HG03439 (cell line): ENCODE results near the gene SLC7A6.

Experiments used
- ATAC-seq: cut with Tn5 transposase; IDR thresholded peaks from one replicate; pipeline ENCODE4 v1.9.1; 2021; ENCODE audit warnings: mild to moderate bottlenecking, moderate library complexity; ENCODE audit not compliant: unreplicated experiment

Gene SLC7A6

DNA sequence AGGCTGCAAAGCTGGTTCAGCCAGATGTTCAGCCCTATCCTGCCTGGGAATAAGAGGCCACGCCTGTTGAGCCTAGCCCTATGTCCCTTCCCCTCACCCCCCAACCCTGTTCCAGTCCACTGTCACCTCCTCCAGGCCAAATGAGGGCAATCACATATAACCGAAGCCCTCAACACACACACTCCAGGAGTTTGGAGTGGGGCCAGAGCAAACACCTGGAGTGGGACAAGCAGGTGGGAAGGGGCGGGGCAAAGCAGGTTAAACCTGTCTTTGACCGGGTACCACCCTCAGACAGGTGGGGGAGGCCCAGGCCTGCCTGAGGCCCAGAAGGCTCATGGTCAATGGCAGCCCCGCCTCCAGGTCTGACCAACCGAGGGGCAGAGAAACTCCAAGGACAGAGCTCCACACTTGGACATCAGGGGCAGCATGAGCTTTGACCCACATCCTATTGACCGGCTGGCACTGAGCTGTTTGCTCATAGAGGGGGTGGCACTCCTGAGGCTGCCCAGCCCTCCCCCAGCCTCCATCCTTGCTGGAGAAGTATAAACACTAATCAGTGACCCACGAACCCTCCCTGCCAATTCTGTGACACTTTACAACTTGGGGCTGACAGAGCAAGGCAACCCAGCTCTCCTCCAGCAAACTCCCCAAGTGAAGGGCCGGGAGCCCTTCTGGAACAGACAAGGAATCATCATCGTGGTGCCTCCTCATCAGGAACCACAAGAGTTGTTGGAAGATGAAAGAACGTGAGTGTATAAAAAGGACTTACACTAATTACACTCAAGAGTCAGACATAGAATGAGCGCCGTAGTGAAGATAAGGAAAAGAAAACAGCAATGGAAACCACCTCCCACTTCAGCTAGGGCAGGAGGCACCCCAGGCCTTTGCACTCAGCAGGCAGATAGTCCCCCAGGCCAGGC is 29.9 kb upstream of the SLC7A6 start:
- ATAC-seq, result no peak

DNA sequence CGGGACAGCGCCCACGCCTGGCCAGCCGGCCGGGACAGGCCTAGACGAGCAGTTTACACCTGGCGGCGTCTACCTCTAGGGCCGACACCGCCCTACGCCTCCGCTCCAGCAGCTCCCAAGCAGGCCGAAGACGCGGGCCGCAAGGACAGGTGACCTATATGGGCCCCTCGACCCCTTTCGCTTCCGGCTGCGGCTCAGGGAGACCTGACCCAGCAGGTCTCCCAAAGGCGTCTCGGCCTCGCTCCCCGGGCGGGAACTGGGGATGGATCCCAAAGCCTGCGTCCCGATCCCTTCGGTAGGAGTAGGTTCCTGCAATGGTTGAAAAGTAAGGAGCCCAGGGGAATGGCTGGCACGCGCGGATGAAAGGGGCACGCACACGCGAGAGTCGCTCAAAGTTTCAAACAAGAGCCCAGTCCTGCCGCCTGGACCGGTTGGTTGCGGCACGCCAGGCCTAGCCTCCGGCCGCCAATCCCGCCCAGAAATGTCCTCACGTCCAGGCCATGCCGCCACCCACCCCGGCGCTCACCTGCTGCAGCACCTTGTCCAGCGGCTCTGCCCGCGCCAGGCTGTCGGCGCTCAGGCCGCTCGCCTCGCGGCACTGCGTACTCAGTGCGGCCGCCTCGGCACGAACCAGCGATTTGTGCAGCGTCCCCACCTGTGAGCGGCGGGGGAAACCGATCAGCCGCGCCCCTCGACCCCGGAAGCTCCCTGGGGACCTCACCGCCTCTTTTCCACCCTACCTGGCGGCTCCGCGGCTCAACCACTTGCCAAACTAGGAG is 29.0 kb upstream of the SLC7A6 start:
- no peak for ATAC-seq

DNA sequence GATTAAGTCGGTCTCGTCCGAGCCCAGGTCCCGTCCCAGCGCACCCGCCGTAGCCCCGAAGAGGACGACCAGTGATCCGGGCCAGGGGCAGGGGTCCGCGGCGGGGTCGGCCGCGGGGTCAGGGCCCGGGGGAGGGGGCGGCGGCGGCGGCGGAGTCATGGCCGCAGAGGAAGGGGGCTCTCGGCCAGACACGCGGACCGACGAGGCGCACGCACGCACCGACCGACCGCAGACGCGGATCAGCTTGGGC is 28.5 kb upstream of the SLC7A6 start, which contains the start of gene ESRP2:
TSS of gene ESRP2 (minus strand) at position 241 of the 250 bp plus-strand sequence. CDS start at position 159, 82 bp downstream.
- no peak for ATAC-seq

DNA sequence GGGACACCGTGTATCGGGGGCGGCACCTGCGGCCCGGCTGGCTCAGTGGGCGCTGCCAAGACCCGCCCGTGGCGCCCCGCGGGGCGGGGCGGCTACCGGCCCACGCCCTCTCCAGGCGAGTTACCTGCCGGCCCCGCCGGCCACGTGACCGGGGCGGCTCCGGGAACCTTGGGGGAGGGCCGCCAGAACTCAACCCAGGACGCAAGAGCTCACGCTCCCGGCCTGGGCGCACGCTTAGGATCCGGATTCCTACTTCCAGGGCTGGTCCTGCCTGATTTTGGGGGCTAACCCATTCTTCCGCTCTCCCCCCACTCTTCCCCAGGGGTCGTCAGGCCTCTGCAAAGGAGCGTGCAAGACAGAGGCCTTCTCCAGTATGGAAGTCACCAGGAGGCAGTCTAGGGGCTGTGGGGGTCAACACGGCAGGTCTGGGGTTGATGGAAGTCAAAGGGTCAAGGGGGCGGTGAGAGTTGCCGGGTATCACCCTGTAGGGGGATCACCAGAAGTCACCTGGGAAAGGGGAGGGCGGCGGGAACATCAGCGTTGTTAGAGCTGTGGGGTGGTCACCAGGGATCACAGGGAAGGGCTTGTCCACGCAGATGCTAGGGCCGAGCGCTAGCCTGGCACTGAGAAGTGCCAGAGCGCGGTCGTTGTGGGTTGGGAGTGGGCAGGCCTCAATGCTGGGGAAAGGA is 28.0 kb upstream of the SLC7A6 start:
- ATAC-seq, result no peak

DNA sequence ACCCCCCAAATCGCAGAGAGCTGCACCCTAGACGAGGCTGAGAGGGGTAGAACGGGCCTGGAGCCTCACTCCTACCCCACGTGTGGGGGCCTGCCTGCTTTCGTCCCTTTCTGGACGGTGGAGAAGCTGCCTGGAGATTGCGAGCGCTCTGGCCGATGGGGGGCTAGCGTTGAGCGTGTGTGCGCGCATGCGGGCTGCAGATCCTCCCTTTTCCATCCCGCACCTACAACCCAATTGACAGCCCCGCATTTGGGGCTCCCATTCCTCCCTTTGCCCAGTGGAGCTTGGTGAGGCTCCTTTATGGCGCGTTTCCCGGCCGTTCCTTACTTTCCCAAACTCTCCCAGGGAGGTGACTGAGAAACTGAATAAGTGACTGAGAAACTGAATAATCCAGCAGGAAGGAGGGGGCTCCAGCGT is 27.5 kb upstream of the SLC7A6 start:
- no peak for ATAC-seq

DNA sequence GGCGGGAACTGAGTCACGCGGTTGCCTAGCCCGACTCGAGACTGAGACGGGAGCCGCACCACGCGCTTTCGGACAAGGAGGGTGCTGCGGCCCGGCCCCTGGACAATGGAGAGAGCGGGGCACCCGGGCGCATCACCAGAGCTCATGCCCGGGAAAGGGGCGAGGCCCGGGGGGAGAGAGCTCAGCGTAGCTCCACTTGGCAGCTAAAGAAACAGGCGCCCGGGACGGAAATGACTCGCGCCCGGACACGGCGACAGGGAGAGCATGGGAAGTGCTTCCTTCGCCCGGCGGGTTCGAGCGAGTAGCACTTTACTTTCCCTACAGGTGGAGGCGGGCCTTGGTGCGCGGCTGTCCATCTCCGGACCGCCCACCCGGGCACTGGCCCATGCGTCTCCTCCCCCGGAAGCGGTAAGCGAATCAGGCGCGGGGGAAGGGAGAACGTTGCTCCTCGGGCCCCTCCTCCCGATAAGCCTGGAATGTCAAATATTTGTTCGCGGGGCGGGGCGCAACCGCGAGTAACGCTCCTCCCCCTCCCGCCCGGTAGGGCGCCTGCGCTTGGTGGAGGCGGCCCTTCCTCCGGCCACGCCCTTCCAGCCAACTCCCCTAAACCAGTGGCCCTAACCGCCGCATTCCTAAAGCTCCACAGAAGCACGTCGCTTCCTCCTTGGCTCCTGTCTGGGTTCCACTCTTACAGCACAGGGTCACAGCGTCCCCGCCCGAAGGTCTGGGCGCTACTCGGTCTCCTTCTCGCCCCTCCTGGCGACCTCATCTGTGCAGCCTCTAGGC is 26.9 kb upstream of the SLC7A6 start:
- ATAC-seq, result peak; percentile 89

DNA sequence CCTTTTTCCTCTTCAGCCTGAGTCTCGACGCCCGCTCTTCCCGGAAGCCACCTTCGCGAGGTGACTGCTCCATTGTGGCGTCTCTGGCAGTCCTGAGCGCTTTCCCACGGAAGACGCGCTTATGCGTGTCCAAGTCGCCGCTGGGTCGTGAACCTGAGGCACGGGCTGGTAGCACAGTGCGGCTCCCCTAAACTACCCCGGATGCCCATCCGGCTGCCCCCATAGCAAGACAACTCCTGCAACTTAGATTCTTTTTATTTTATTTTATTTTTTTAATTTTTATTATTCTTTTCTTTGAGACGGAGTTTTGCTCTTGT is 26.3 kb upstream of the SLC7A6 start:
- peak; percentile 4 for ATAC-seq

DNA sequence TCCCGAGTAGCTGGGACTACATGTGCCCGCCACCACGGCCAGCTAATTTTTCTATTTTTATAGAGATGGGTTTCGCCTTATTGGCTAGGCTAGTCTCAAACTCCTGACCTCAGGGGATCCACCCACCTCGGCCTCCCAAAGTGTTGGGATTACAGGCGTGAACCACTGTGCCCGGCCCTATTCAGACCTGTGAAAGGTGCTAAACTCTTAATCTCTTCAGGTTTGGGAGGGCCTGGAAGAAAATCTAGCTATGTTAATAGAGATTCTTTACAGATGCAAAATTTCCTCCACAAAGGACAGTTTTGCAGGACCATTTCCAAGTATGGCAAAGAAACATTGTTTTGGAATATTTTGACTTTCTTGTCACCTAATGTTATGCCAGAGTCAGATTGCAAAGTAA is 22.2 kb upstream of the SLC7A6 start:
- no peak for ATAC-seq

DNA sequence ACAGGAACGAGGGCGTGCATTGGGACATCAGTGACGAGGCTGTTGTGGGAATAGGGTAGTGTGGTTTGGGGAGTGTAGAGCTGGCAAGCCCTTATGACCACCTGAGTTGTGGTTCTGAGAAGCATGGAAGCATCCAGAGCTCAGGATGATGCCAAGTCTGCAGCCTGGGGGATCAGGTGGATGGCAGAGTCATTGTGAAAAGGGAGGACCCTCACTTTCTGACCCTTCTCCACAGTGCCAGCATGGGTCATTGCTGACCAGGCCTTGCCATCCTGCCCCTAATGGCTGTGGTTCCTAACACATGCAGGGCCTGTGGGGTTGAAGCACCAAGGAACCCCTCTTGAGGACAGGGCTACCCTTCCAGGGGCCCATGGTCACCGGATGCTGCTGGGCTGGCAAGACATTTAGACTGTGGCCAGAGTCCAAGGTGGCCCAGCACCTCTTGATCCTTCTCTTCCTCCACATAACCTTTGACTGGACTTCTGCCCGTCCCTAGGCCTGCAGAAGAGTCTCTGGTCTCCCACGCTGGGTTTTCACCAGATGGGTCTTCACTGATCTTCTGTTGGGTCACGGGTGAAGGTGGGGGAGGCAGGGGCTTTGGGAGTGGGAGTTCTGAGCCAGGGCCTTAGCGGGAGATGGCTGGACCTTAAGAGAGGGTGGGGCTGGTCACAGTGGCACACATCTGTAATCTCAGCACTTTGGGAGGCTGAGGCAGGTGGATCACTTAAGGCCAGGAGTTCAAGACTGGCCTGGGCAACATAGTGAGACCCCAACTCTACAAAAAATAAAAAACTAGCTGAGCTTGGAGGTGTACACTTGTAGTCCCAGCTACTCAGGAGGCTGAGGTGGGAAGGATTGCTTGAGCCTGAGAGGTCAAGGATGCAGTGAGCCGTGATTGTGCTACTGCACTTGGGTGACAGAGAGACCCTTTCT is 21.1 kb upstream of the SLC7A6 start:
- ATAC-seq, result no peak

DNA sequence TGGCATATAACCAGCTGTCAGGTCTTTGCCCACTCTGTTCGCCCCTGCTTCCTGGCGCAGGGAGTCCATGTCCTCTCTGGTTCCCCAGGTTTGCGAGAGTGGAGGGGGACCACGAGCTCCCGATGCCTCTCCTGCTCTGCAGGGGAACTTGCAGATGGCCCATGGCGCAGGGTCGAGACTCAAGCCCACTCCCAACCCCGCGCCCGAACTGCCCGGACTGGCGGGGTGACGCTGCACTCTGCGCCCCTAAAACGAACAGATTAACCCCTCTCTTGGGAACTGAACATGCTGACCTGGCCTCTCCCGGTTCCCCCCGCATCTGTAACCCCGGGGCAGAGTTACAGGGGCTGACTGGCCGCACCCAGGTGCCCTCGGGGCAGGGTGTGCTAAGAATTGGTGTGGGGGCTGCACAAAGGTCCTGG is 19.8 kb upstream of the SLC7A6 start:
- ATAC-seq, result no peak

DNA sequence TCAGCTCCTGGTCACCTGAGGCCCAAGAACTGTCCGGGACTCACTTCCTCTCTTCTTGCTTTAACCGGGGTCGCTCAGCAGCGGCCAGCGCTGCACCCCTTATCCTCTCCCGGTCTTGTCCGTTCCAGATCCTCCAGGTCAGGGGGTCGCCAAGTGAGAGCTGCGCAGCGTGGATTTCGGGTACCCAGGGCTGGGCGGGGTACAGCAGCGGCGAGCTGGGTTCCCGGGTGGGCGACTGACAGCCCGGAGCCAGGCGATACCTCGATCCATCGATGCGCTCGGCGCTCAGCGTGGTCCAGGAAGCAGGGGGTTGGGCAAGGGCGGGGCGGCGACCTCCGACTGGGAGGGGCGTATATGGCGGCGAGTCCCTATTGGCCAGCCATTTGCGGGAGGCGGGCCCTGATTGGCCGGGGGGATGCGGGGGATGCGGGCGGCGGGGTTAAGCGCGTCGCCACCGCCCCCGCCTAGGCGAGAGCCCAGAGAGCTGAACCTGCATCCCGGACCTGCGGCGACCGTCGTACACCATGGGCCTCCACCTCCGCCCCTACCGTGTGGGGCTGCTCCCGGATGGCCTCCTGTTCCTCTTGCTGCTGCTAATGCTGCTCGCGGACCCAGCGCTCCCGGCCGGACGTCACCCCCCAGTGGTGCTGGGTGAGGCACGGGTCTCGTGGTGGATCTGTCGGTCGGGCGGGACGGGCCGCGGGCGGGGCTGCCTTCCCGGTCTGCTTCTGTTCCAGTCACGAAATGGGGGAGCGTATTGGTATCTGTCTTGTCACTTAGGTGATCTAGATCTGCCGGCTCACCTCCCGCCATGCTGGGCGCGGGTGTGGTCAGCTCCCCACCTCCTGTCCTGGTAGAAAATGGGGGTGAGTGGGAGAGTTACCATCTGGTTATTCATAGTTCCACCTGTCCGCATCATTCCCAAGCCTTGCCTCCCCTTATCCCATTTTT is 19.1 kb upstream of the SLC7A6 start, which contains the start of gene PLA2G15:
TSS of gene PLA2G15 (plus strand) at position 471 of the 951 bp plus-strand sequence. CDS start at position 525, 54 bp downstream.
- ATAC-seq, result peak; percentile 89

DNA sequence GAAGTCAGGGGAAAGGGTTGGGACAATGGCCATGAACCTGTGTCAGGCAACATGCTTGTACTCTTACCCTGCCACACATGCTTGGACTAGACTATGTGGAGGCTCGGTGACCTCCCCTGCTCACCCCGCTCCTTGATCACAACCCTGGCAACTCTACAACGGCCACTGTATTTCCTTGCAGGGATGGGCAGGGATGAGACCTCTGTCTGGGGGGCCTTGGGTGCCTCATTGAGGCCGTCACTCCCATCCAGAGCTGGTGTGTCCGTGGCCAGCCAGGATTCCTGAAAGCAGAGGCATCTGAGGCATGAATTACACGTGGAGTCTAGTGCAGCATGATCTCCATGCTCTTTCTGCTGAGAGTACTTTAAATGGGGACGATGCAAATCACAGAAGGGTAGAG is 18.2 kb upstream of the SLC7A6 start:
- no peak for ATAC-seq

DNA sequence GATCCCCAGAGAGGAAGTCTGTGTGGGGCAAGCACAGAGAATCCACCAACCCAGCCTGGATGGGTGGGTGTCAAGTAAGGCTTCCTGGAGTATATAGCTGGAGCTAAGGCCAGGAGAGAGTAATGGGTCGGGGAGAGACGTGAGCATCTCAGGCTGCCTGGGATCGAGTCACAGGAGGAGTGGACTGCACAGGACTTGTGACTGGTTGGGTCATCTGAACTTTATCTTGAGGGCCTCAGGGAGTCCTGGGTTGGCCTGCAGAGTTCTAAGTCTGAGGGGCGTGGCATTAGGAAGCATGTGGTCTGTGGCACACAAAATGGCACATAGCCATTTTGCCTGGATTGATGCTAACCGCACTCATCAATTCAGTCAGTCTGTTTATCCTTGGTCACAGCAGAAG is 17.7 kb upstream of the SLC7A6 start:
- no peak for ATAC-seq

DNA sequence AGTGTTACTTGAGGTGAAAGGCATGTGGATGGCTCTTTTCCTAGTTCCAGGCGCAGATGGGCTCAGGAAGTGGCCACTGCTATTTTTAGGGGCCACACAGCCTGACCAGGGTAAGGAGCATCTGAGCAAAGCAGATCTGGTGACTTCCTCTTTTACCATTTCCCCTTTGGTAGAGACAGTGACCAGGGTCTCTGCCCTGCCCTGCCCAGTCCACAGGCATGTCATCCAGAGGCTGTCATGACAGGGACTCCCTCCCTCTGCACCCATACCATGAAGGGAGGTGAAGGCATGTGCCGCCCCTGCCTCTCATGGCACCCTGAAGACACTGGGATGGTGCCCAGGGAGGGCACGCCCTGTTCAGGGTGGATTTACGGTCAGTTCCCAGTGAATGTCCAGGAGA is 16.9 kb upstream of the SLC7A6 start:
- ATAC-seq, result no peak

DNA sequence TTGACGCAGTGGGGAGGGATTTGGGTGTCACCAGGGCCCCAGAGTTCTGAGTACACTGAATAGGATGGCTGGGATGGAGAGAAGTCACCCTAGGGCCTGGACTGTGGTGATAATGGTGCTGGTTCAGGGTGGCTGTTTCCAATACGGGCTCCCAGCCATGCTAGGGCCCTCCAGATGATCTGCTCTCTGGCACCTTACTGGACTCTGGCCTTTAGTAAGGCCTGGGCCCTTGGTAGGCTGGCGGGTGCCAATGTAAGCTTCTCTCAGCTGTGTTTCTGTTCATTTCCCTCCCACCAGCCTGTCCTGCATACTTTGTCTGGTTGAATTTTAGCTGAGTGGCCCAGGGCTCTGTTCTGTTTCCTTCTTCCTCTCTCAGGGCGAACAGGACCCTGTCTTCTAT is 16.4 kb upstream of the SLC7A6 start:
- ATAC-seq, result no peak

DNA sequence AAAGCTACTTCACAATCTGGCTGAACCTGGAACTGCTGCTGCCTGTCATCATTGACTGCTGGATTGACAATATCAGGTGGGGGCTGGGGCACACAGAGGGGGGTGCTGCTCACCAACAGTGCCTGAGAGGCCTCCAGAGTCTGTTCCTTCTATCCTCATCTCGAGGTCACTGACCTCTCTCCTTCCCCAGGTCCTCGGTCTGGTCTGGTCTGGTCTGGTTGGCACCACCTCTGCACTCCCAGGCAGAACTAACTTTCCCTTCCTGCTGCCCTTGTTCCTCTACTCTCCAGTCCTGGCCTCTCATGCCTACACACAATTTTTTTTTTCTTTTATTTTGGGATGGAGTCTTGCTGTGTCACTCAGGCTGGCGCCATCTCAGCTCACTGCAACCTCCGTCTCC is 15.0 kb upstream of the SLC7A6 start:
- no peak for ATAC-seq

DNA sequence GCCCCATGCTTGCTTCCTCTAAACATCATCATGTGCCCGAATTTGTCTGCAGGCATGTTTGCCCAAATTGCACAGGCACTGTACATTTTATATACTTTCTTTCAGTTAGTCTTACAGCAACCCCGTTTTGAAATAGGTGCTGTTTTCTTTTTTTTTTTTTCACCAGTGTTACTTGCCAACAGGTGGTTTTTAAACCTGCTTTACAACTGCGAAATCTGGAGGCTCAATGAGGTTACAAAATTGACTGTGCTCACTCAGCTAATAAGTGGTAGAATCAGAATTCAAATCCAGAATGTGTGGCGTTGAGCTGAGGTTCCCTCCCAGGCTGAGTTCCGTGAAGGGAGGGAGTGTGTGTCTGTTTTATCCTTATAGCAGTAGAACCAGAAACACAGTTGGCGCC is 13.4 kb upstream of the SLC7A6 start:
- ATAC-seq, result no peak

DNA sequence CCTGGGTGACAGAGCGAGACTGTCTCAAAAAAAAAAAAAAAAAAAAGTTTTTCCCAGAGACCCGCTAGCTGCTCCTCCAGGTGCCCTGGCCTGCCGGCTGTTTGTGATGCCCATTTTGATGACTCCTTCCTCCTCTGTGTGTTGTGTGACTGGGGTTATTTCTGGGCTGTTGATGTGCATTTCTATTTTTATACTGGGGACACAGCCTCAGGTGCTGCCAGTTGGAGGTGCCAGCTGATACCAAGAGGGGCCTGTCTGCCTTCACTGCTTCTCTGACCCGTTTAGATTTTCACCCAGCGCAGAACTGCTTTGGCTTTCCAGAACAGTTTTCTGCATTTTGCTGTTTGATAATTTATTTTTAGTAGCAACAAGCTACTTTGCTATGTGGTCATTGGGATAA is 12.5 kb upstream of the SLC7A6 start:
- ATAC-seq, result no peak

DNA sequence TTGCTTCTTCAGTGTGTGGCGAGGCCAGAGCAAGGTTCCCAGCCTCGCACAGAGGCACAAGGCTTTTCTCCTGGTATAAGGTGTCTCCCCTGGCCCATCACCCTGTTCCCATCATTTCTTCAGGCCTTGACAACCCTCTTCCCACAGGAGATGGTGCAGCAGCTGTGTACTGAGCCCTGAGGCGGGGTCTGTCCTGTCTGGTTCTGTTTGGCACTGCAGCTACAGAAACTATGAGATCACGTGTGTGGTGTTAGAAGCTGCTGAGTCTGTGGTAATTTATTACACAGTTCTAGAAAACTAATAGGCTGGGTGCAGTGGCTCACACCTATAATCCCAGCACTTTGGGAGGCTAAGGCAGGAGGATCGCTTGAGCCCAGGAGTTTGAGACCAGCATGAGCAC is 11.9 kb upstream of the SLC7A6 start:
- no peak for ATAC-seq
